Measurements from ENCODE around the gene SCN4B.
"Not testable (repeated sequence)": the region's sequence is repeated elsewhere in the genome, so short reads cannot be mapped to it uniquely, and the experiment has no call there.

Gene SCN4B

DNA sequence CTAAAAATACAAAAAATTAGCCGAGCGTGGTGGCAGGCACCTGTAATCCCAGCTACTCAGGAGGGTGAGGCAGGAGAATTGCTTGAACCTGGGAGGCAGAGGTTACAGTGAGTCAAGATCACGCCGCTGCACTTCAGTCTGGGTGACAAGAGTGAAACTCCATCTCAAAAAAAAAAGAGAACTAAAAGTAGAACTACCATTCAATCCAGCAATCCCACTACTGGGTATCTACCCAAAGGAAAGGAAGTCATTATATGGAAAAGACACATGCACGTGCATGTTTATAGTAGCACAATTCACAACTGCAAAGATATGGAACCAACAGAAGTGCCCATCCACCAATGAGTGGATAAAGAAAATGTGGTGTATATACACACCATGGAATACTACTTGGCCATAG lies 31.1 kb upstream of the SCN4B start:
- DNase-seq (ENCODE audit: low spot score in 2 of 2); H3K36me3 Mint-ChIP-seq: not testable (repeated sequence)

DNA sequence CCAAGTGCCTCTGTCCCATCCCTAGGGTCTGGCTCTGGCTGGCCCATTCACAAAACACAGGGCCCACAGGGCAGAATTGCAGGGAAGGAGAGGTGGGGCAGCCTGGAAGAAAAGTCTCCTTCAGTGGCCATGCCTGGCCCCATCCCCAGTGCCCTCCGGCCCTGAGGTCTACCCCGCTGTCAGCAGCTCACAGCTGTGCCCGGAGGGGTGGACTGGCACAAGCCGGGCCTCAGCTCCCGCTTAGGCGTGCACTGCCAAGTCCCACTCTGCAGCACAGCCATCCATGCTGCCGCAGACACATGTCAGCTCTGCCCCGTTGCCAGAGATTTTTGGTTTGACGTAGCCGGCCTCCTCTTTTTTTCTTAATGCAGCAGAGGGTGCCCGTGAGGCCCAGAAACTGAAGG lies 27.7 kb upstream of the SCN4B start:
- DNase-seq (ENCODE audit: low spot score in 2 of 2): no peak
- no peaks in the 10 kb centered on the region for H3K9me3 Mint-ChIP-seq
- ATAC-seq (ENCODE audit: low read depth): peak; percentile 48
- H3K4me1 Mint-ChIP-seq: peaks cover 3% of the 10 kb centered on the region
- H3K36me3 Mint-ChIP-seq: no peaks in the 10 kb centered on the region
- H3K27ac Mint-ChIP-seq: no peak overlapping the region
- H3K27me3 Mint-ChIP-seq: peaks cover 25% of the 10 kb centered on the region
- H3K4me3 Mint-ChIP-seq: no peak overlapping the region

More for the DNA sequence above, 31.1 kb upstream of the SCN4B start:
- H3K27me3 Mint-ChIP-seq: peaks cover 26% of the 10 kb centered on the region
- H3K4me1 Mint-ChIP-seq; ATAC-seq (ENCODE audit: low read depth); H3K9me3 Mint-ChIP-seq; H3K4me3 Mint-ChIP-seq; H3K27ac Mint-ChIP-seq: not testable (repeated sequence)

DNA sequence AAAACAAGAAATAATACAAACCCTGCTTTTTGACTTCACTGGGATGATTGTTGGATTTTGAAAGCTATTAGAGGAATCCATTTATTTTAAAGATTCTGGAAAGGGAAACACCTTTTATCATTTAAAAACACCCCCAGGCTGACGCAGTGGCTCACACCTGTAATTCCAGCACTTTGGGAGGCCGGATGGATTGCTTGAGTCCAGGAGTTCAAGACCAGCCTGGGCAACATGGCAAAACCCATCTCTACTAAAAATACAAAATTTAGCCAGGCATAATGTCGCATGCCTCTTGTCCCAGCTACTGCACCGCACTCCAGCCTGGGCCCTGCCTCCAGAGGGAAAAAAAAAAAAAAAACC lies 24.1 kb upstream of the SCN4B start:
- no peak overlapping the region for H3K27ac Mint-ChIP-seq
- H3K9me3 Mint-ChIP-seq: no peaks in the 10 kb centered on the region
- H3K4me1 Mint-ChIP-seq: peaks cover 3% of the 10 kb centered on the region
- H3K36me3 Mint-ChIP-seq: no peaks in the 10 kb centered on the region
- no peak for DNase-seq (ENCODE audit: low spot score in 2 of 2)
- peaks cover 14% of the 10 kb centered on the region for H3K27me3 Mint-ChIP-seq
- H3K4me3 Mint-ChIP-seq: no peak overlapping the region
- ATAC-seq (ENCODE audit: low read depth): no peak

DNA sequence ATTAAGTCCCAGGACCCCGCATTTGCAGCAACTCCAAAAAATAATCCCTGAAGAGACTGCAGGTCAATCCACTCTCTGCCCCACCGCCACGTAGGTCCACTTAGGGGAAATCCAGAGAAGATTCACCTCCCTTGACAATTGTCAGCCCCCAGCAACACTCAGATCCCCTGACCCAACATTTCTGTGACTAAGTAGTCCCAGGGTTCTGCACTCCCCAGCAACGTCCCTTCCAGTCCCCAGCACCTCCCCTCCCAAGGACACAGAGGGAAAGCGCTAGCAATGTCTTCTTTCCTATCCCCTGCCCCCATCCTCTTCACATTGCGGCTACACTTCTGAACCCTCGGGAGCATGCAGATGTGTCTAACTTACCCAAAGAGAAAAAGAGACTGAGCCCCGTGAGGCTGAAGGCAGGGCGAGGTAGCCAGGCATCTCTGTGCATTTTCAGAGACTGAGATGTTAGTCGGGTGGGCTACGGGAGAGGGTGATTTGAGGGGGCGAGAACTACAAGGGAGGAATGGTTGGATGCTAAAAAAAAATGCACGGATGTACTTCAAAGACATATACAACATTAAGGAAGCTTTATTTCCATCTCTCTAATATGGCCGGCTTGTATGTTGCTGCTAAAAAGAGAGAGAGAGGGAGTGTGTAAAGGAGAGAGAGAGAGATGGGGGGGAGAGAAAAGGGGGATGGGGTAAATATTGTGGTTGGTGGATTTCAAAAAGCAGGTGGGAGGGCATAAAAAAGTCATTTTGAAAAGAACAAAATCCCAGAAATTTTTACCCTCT lies 23.6 kb upstream of the SCN4B start, which contains the start of gene SCN2B:
Gene SCN2B (minus strand): TSS at position 647 of the 785 bp plus-strand sequence. CDS start 208 bp downstream, at position 439.
- Mint-ChIP-seq H3K36me3 (no peaks in the 10 kb centered on the region), H3K4me3 (no peak within 1 kb of the TSS), H3K27ac (peak within 1 kb of the TSS; percentile 12), H3K27me3 (peaks cover 14% of the 10 kb centered on the region), H3K9me3 (no peaks in the 10 kb centered on the region), H3K4me1 (peaks cover 3% of the 10 kb centered on the region)
- DNase-seq (ENCODE audit: low spot score in 2 of 2): no peak
- ATAC-seq (ENCODE audit: low read depth): no peak

DNA sequence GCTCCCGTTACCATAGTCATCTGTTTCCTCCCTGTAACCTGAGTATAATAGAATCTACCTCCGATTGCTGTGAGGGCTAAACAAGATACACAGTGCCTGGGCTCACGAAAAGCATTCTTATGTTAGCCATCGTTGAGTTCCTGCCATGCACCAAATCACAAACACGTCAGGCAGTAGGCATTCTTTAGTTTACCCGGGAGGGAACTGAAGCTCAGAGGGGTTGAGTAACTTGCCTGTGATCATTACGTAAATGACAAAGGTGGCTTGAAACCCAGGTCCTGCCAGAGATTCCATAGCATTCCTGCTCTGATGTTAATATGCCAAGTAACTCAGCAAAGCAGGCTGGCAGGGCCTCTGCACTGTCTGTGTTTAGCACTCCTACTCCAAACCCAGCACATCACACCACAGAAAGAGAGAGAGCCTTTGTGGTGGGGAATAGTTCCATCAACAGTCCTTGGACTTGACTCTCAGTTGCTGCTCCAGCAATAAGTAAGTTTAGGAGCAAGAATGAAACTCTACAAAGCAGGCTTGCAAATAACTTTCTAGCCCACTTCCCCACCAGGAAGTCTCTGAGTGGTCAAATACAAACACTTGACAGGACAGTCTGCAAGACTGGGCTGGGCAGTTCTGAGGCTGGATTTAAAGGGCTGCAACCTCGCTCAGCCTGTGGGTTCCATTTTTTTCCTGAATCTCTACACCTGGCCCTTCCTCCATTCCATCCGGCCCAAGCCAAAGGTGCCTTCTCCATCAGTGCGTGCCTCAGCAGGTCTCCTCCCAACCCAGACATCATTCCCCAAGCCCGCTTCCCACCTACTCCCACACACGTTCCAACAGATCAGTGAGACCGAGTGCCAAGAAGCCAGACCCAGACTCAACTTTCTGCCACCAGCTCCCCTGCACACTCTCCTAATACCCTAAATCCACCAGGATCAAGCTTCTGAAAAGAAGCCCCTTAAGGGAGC lies 22.7 kb upstream of the SCN4B start:
- Mint-ChIP-seq H3K4me3 (no peak overlapping the region), H3K27ac (peak overlapping the region; percentile 12), H3K4me1 (peaks cover 3% of the 10 kb centered on the region), H3K27me3 (peaks cover 14% of the 10 kb centered on the region), H3K9me3 (no peaks in the 10 kb centered on the region), H3K36me3 (no peaks in the 10 kb centered on the region)
- DNase-seq (ENCODE audit: low spot score in 2 of 2): no peak
- ATAC-seq (ENCODE audit: low read depth): no peak

DNA sequence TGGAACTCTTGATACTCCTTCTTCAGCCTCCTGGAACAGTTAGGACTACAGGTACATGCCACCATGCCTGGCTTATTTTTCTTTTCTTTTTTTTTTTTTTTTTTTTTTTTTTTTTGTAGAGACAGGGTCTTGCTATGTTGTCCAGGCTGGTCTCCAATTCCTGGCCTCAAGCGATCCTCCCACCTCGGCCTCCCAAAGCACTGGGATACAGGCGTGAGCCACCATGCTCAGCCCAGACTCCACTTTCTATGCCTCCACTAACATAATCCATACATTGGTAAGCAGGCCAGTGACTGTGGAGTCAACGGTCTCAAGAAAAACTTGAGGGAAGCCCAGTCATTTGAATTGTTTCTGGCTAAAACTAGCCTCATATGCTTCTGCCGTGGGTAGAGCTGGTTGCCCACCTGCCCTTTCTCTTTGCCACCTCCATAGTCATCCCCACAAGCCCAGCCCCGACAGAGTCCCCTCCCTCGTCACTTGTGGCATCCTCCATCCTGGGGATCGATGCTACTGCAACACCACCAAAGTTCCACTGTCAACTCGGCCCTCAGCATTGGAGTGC lies 21.5 kb upstream of the SCN4B start:
- Mint-ChIP-seq H3K9me3 (no peaks in the 10 kb centered on the region), H3K4me3 (no peak overlapping the region), H3K4me1 (peaks cover 3% of the 10 kb centered on the region), H3K27me3 (peaks cover 14% of the 10 kb centered on the region), H3K27ac (no peak overlapping the region), H3K36me3 (no peaks in the 10 kb centered on the region)
- ATAC-seq (ENCODE audit: low read depth): no peak
- DNase-seq (ENCODE audit: low spot score in 2 of 2): no peak

DNA sequence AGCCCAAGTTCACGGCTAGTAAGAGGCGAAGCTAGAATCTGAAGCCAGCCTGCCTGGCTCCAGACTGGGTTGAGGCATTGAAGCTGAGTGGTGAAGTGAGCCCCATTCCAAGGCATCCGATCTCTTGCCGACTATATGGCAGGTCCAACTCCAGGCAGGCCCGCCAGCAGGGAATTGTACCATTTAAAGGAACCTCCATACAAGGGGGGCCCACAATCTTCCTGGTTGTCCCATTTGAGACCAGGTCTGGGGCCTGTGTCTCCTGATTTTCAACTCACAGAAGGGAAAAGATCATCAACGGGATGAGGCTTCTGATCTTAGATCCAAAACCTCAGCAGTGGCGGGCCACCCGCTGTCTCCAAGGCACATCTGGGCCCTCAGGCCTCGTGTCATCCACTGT lies 19.7 kb upstream of the SCN4B start:
- no peak for DNase-seq (ENCODE audit: low spot score in 2 of 2)
- Mint-ChIP-seq H3K27me3 (peaks cover 14% of the 10 kb centered on the region), H3K27ac (no peak overlapping the region), H3K9me3 (no peaks in the 10 kb centered on the region), H3K4me1 (peaks cover 3% of the 10 kb centered on the region), H3K36me3 (no peaks in the 10 kb centered on the region), H3K4me3 (no peak overlapping the region)
- no peak for ATAC-seq (ENCODE audit: low read depth)

DNA sequence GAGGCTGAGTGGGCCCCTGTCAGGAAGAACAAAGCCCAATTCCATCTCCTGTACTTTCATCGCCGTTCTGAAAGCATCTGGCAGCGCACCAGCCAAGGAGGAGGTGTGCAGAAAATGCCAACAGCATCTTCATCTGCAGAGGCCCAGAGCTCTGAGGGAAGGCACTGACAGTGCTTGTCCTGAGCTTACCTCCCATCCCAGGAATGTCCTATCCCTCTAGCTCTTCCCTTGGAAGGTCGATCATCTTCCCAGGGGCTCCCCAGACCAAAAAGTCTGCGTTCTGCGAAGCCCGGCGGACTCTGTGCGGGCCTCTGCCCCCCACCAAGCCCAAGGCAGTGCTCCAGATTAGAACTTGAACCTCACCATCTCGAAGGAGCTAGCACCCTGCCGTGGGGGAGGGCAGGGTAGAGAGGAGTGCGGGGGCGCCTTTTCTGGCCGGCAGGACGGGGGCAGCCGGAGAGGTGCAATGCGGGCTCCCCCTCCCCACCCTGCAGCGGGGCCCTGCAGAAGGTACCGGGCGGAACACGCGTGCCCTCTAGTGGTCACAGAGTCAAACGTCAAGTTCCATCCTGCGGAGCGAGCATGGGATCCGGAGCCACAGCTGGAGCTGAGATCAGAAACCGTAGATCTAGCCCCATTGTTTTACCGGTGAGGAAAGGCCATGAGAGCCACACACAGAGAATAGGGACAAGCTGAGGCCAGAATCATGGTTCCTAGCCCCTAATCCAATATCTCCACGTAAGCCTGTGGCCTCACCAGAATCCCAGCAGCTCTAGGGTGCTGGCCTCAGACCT lies 18.8 kb upstream of the SCN4B start:
- H3K9me3 Mint-ChIP-seq: no peaks in the 10 kb centered on the region
- DNase-seq (ENCODE audit: low spot score in 2 of 2) (peak; percentile 62 to 74), ATAC-seq (ENCODE audit: low read depth) (peak; percentile 86)
- no peak overlapping the region for H3K27ac Mint-ChIP-seq
- H3K27me3 Mint-ChIP-seq: peaks cover 15% of the 10 kb centered on the region
- no peaks in the 10 kb centered on the region for H3K36me3 Mint-ChIP-seq
- peaks cover 3% of the 10 kb centered on the region for H3K4me1 Mint-ChIP-seq
- H3K4me3 Mint-ChIP-seq: no peak overlapping the region

DNA sequence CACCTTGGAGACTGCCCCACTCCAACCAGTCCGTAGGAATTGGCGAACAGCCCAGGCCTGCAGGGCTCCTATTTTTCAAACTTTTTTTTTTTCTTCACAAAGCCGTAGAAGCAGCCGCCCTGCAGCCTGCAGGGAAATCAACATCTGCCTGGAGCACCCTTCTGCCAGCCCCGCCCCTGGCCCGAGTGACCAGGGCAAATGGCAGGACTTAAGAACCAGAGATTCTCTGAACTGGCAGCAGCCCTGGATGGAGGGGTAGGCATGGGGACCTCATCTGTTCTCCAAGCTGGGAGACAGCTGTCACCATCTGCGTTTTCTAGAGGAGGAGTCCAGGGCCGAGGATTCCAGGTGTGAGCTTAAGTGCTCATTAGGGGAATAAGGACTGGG lies 18.3 kb upstream of the SCN4B start:
- DNase-seq (ENCODE audit: low spot score in 2 of 2): no peak
- Mint-ChIP-seq H3K27ac (no peak overlapping the region), H3K36me3 (no peaks in the 10 kb centered on the region), H3K4me1 (no peaks in the 10 kb centered on the region), H3K4me3 (no peak overlapping the region), H3K9me3 (no peaks in the 10 kb centered on the region), H3K27me3 (peaks cover 12% of the 10 kb centered on the region)
- no peak for ATAC-seq (ENCODE audit: low read depth)

DNA sequence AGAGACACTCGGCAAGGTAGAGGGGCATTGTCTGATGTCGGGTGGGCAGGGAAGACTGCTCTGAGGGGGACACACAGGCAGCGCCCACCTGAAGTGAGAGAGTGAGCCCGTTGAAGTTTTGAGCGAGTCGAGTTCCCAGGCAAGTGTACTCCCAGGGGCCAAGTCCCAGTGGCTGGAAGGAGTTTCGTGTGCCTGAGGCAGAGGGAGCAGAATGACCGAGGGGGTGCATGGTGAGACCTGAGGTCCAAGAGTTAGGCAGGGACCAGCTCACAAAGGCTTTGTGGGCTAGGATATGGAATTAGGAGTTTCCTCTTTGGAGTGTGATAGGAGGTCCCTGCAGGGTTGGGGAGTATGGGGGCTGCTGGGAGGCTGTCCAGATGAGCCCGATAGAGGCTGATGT lies 17.6 kb upstream of the SCN4B start:
- Mint-ChIP-seq H3K27ac (no peak overlapping the region), H3K4me1 (no peaks in the 10 kb centered on the region), H3K9me3 (no peaks in the 10 kb centered on the region), H3K4me3 (no peak overlapping the region), H3K36me3 (no peaks in the 10 kb centered on the region), H3K27me3 (peaks cover 10% of the 10 kb centered on the region)
- ATAC-seq (ENCODE audit: low read depth) (no peak), DNase-seq (ENCODE audit: low spot score in 2 of 2) (no peak)

DNA sequence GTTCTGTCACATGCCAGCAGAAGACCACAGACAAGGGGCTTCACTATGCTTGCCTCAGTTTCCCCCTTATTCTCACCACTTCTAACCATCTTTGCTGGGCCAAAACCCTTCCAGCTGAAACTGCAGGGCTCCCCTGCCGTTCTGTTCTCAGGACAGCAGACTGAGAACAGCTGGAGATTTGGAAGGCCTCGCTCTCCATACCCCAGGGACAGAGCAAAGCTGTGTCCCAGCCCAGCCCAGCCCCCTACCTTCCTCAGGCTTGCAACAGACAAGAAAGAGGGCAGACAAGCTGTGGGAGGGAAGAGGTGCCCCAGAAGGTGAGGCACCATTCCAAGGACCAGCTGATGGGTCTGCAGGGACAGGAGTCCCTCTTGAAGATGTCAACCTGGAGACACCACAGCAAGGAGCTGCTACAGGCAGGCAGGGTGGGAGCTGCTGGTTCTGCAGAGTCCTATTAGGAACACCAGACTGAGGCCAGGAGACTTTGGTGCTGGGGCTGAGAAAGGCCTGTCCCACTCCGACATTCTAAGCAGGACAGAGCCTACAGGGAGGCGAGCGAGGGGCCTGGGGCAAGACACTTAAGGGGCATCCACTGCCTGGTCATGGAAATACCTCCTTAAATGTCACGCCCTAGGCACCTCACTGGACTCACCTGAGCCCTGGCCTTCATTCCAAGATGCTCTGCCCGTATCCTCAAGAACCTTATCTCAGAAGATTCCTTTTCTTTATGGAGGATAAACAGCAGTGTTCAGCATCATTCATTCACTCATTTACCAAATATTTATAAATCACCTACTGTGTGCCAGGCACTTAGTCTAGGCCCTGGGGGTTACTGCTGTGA lies 16.9 kb upstream of the SCN4B start:
- Mint-ChIP-seq H3K36me3 (no peaks in the 10 kb centered on the region), H3K4me3 (no peak overlapping the region), H3K27me3 (peaks cover 9% of the 10 kb centered on the region), H3K27ac (no peak overlapping the region), H3K4me1 (no peaks in the 10 kb centered on the region), H3K9me3 (no peaks in the 10 kb centered on the region)
- ATAC-seq (ENCODE audit: low read depth) (no peak), DNase-seq (ENCODE audit: low spot score in 2 of 2) (no peak)

DNA sequence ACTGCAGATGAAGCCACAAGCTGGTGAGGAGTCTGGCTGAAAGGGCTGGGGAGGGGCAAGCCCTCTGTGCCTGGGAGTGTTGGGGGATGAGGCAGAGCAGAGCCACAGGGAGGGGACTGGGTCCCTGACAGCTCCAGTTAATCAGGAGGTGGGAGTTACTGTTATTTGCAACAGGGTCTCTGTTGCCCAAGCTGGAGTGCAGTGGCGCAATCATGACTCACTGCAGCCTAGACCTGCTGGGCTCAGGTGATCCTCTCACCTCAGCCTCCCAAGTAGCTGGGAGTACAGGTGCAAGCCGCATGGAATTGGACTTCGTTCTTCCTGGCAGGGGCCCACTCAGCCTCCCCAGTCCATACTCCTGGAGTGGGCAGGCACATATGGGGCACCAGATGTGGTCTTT lies 16.1 kb upstream of the SCN4B start:
- no peak for DNase-seq (ENCODE audit: low spot score in 2 of 2)
- H3K27me3 Mint-ChIP-seq: peaks cover 10% of the 10 kb centered on the region

DNA sequence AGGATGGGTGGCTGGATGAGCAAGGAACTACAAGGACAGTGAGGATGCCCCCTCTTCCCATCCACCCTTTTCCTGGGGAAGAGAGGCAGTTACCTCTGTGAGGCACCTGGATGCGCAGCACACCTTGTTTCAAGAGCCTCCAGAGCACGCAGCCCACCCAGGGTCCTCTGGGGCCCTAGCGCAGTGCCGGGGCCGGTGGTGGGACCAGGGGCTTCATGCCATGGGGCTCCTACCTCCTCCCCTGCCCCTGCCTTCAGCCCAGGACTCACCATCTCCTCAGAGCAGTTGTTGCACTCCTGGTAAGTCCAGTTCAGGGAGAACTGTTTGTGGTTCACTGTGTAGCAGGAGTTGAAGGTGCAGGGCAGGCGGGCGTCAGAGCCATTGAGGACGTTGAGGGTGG lies 15.7 kb upstream of the SCN4B start:
- Mint-ChIP-seq H3K9me3 (no peaks in the 10 kb centered on the region), H3K4me3 (no peak overlapping the region), H3K36me3 (no peaks in the 10 kb centered on the region), H3K27me3 (peaks cover 13% of the 10 kb centered on the region), H3K4me1 (no peaks in the 10 kb centered on the region), H3K27ac (no peak overlapping the region)
- ATAC-seq (ENCODE audit: low read depth) (no peak), DNase-seq (ENCODE audit: low spot score in 2 of 2) (no peak)

More for the DNA sequence above, 16.1 kb upstream of the SCN4B start:
- H3K27ac Mint-ChIP-seq: no peak overlapping the region
- no peaks in the 10 kb centered on the region for H3K36me3 Mint-ChIP-seq
- ATAC-seq (ENCODE audit: low read depth): no peak
- H3K4me1 Mint-ChIP-seq: no peaks in the 10 kb centered on the region
- H3K9me3 Mint-ChIP-seq: no peaks in the 10 kb centered on the region
- no peak overlapping the region for H3K4me3 Mint-ChIP-seq

All from memory B cell (primary cell).